ENCODE data around the gene EP400.

DNA sequence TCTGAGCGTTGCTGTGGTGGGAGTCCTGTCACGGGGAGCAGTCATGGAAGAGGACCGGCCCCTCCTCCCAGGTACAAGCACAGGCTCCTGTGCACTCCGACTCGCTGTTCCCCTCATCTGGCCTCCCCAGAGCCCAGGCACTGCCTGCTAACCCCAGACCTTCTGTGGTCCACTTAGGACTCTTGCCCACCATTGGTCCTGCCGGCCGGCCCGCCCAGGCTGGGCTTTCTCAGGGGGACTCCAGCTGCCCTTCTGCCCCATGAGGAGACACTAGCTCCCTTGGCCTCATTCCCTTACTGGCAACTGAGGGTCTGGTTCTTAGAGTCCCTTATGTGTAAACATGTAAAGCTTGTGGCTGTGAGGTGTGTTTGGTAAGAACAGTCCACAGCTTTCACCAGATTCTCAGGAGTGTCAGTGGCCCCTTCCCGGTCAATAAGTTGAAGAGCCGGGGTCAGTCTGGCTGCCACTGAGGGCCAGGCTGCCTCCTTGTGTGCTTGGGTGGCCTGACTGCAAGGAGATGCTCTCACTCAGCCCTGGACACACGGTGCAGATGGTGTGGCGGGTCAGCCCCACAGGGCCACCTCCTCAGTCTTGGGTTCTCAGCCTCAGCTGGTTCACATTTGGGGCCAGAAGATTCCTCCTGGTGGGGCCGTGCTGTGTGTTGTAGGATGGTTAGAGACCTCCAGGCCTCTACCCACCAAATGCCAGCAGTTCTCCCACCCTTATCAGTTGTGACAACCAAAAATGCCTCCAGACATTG lies 150.7 kb downstream of the EP400 start:
- TF ChIP-seq, protein P1, sequence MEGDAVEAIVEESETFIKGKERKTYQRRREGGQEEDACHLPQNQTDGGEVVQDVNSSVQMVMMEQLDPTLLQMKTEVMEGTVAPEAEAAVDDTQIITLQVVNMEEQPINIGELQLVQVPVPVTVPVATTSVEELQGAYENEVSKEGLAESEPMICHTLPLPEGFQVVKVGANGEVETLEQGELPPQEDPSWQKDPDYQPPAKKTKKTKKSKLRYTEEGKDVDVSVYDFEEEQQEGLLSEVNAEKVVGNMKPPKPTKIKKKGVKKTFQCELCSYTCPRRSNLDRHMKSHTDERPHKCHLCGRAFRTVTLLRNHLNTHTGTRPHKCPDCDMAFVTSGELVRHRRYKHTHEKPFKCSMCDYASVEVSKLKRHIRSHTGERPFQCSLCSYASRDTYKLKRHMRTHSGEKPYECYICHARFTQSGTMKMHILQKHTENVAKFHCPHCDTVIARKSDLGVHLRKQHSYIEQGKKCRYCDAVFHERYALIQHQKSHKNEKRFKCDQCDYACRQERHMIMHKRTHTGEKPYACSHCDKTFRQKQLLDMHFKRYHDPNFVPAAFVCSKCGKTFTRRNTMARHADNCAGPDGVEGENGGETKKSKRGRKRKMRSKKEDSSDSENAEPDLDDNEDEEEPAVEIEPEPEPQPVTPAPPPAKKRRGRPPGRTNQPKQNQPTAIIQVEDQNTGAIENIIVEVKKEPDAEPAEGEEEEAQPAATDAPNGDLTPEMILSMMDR (IDR thresholded peaks at IDR 0.05; ENCODE audit: low read depth, low read length, poor library complexity, severe bottlenecking): no peak
- no peak for TF ChIP-seq EZH2phosphoT487 (IDR thresholded peaks at IDR 0.05; ENCODE audit: borderline replicate concordance, low read length)
